Glutamatergic neuron (in vitro differentiated cells): ENCODE measurements around the gene HTR1E. TPM values are rescaled to one million over a fixed set of nuclear protein-coding genes. Genes with fewer than 3 reads are reported as not detected.
"Not testable (repeated sequence)": the region's sequence is repeated elsewhere in the genome, so short reads cannot be mapped to it uniquely, and the experiment has no call there.

Experiments used
- DNase-seq: peaks from one replicate; pipeline ENCODE4 v3.0.0; 2022
- H3K27ac Mint-ChIP-seq: one replicate; pipeline ENCODE4 v1.8.0; 2020; ENCODE audit warnings: mild to moderate bottlenecking, mixed read lengths, inconsistent platforms; ENCODE audit not compliant: unreplicated experiment
- H3K27me3 Mint-ChIP-seq: one replicate; pipeline ENCODE4 v1.8.0; 2020; ENCODE audit warnings: mild to moderate bottlenecking, moderate library complexity, mixed read lengths, inconsistent platforms; ENCODE audit not compliant: unreplicated experiment
- H3K36me3 Mint-ChIP-seq: one replicate; pipeline ENCODE4 v1.8.0; 2020; ENCODE audit warnings: mild to moderate bottlenecking, mixed read lengths, inconsistent platforms; ENCODE audit not compliant: unreplicated experiment
- H3K4me1 Mint-ChIP-seq: one replicate; pipeline ENCODE4 v1.8.0; 2020; ENCODE audit warnings: mild to moderate bottlenecking, low read depth, mixed read lengths, inconsistent platforms; ENCODE audit not compliant: unreplicated experiment
- H3K4me3 Mint-ChIP-seq: one replicate; pipeline ENCODE4 v1.8.0; 2020; ENCODE audit warnings: mild to moderate bottlenecking, mixed read lengths, inconsistent platforms; ENCODE audit not compliant: unreplicated experiment
- H3K9me3 Mint-ChIP-seq: one replicate; pipeline ENCODE4 v1.8.0; 2020; ENCODE audit warnings: mild to moderate bottlenecking, moderate library complexity, mixed read lengths, inconsistent platforms; ENCODE audit not compliant: unreplicated experiment
- total RNA-seq: library from RNA; stranded (reverse); fragmentation: NEBNext Ultra II Directional; extraction: Animal tissue kit (Norgen Biotek cat#: 25700); gene quantifications from one replicate; pipeline ENCODE4 v1.2.1, GENCODE V29; 2021; ENCODE audit not compliant: unreplicated experiment
- TF ChIP-seq, protein P1 (sequence below): fragments of 200-600 bp; sonication (generic); IDR thresholded peaks from one replicate; pipeline ENCODE4 v1.5.0; 2021; ENCODE audit not compliant: partially characterized antibody, unreplicated experiment

Gene HTR1E
- total RNA-seq, 1 donor from 2014 or later, result 0.34 TPM

- no peaks in the 10 kb centered on the region for H3K36me3 Mint-ChIP-seq
- H3K27me3 Mint-ChIP-seq, result no peaks in the 10 kb centered on the region
- H3K4me1 Mint-ChIP-seq, result no peaks in the 10 kb centered on the region
- no peaks in the 10 kb centered on the region for H3K9me3 Mint-ChIP-seq
- no peak overlapping the region for H3K4me3 Mint-ChIP-seq
- TF ChIP-seq, protein P1, sequence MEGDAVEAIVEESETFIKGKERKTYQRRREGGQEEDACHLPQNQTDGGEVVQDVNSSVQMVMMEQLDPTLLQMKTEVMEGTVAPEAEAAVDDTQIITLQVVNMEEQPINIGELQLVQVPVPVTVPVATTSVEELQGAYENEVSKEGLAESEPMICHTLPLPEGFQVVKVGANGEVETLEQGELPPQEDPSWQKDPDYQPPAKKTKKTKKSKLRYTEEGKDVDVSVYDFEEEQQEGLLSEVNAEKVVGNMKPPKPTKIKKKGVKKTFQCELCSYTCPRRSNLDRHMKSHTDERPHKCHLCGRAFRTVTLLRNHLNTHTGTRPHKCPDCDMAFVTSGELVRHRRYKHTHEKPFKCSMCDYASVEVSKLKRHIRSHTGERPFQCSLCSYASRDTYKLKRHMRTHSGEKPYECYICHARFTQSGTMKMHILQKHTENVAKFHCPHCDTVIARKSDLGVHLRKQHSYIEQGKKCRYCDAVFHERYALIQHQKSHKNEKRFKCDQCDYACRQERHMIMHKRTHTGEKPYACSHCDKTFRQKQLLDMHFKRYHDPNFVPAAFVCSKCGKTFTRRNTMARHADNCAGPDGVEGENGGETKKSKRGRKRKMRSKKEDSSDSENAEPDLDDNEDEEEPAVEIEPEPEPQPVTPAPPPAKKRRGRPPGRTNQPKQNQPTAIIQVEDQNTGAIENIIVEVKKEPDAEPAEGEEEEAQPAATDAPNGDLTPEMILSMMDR, result no peak
- DNase-seq, result no peak
- no peak overlapping the region for H3K27ac Mint-ChIP-seq
Observed at GRCh38 chr6:86973088-86973487, 35.8 kb downstream of the HTR1E start.

- TF ChIP-seq, protein P1, result no peak
- Mint-ChIP-seq H3K9me3 (no peaks in the 10 kb centered on the region), H3K36me3 (no peaks in the 10 kb centered on the region), H3K27me3 (no peaks in the 10 kb centered on the region), H3K27ac (no peak overlapping the region), H3K4me1 (no peaks in the 10 kb centered on the region), H3K4me3 (no peak overlapping the region)
- no peak for DNase-seq
Observed at GRCh38 chr6:86978251-86978650, 40.9 kb downstream of the HTR1E start.

GRCh38 chr6:87001494-87001893, 64.2 kb downstream of the HTR1E start:
- H3K27ac Mint-ChIP-seq, result no peak overlapping the region
- H3K4me3 Mint-ChIP-seq, result no peak overlapping the region
- H3K9me3 Mint-ChIP-seq, result peaks cover 2% of the 10 kb centered on the region
- no peaks in the 10 kb centered on the region for H3K4me1 Mint-ChIP-seq
- TF ChIP-seq, protein P1, result no peak
- peaks cover 21% of the 10 kb centered on the region for H3K36me3 Mint-ChIP-seq
- no peaks in the 10 kb centered on the region for H3K27me3 Mint-ChIP-seq
- no peak for DNase-seq

DNA sequence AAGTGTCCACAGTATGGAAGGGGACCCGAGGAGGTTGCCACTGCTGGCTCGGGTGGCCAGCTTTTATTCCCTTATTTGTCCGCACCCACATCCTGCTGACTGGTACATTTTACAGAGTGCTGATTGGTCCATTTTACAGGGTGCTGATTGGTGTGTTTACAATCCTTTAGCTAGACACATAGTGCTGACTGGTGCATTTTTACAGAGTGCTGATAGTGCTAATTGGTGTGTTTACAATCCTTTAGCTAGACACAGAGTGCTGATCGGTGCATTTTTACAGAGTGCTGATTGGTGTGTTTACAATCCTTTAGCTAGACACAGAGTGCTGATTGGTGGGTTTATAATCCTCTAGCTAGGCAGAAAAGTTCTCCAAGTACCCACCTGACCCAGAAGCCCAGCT, 65.1 kb downstream of the HTR1E start:
- H3K36me3 Mint-ChIP-seq, result peaks cover 26% of the 10 kb centered on the region
- not testable (repeated sequence) for H3K27me3 Mint-ChIP-seq, H3K4me1 Mint-ChIP-seq, H3K27ac Mint-ChIP-seq, H3K9me3 Mint-ChIP-seq, H3K4me3 Mint-ChIP-seq, DNase-seq

DNA sequence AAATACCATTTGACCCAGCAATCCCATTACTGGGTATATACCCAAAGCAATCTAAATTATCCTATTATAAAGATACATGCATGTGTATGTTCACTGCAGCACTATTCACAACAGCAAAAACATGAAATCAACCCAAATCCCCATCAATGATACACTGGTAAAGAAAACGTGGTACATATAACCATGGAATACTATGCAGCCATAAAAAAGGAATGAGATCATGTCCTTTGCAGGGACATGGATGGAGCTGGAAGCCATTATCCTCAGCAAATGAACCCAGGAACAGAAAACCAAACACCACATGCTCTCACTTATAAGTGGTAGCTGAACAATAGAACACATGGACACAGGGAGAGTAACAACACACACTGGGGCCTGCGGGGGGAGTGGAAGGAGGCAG, 69.2 kb downstream of the HTR1E start:
- not testable (repeated sequence) for H3K4me1 Mint-ChIP-seq, H3K4me3 Mint-ChIP-seq, DNase-seq, H3K9me3 Mint-ChIP-seq, H3K27ac Mint-ChIP-seq, H3K27me3 Mint-ChIP-seq
- peaks cover 29% of the 10 kb centered on the region for H3K36me3 Mint-ChIP-seq

DNA sequence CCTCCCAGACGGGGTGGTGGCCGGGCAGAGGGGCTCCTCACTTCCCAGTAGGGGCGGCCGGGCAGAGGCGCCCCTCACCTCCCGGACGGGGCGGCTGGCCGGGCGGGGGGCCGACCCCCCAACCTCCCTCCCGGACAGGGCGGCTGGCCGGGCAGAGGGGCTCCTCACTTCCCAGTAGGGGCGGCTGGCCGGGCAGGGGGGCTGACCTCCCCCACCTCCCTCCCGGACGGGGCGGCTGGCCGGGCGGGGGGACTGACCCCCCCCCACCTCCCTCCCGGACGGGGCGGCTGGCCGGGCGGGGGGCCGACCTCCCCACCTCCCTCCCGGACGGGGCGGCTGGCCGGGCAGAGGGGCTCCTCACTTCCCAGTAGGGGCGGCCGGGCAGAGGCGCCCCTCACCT, 72.3 kb downstream of the HTR1E start:
- H3K9me3 Mint-ChIP-seq, DNase-seq, H3K4me1 Mint-ChIP-seq, H3K27ac Mint-ChIP-seq, H3K27me3 Mint-ChIP-seq, H3K4me3 Mint-ChIP-seq: not testable (repeated sequence)
- peaks cover 25% of the 10 kb centered on the region for H3K36me3 Mint-ChIP-seq

DNA sequence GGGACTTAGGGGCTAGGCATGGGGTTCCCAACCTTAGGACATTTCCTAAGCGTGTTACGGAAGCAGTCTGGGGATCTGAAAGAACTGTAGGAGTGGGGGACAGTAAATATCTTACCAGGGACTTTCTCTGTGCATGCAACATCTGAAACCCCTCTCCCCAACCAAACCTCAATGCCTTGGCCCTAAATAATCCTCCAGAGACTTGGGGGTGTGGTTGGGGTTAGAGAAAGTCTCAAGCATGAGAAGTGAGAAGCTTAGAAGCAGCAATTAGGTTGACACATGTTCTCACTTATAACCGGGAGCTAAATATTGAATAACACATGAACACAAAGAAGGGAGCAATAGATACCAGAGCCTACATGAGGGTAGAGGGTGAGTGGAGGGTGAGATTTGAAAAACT, 74.7 kb downstream of the HTR1E start:
- Mint-ChIP-seq H3K4me1 (no peaks in the 10 kb centered on the region), H3K27me3 (peaks cover 2% of the 10 kb centered on the region), H3K27ac (no peak overlapping the region), H3K4me3 (no peak overlapping the region), H3K9me3 (peaks cover 1% of the 10 kb centered on the region), H3K36me3 (peaks cover 16% of the 10 kb centered on the region)
- DNase-seq, result no peak
- TF ChIP-seq, protein P1, result no peak
